ENCODE measurements around the gene MPP7.

MPP7 gene

GRCh38 chr10:28269842-28270456 is 32.9 kb downstream of the MPP7 start:
- Histone ChIP-seq H3K9me3 (ENCODE audit: control insufficient read depth, insufficient read depth, low read length) (no peaks in the 10 kb centered on the region), H3K36me3 (ENCODE audit: control insufficient read depth, low read length) (no peaks in the 10 kb centered on the region), H3K4me1 (ENCODE audit: control insufficient read depth, low read length) (no peaks in the 10 kb centered on the region), H3K27me3 (ENCODE audit: control insufficient read depth, low read length) (no peaks in the 10 kb centered on the region), H3K4me3 (ENCODE audit: low read length) (no peak overlapping the region), H4K20me1 (ENCODE audit: control insufficient read depth, insufficient read depth, low read depth, low read length) (no peaks in the 10 kb centered on the region), H3K79me2 (ENCODE audit: control insufficient read depth, low read length) (no peaks in the 10 kb centered on the region), H3K4me2 (ENCODE audit: low read length) (no peak overlapping the region), H3K27ac (ENCODE audit: low read depth, low read length) (no peak overlapping the region), H3F3A (ENCODE audit: control insufficient read depth, insufficient read depth) (no peaks in the 10 kb centered on the region), H3K9me2 (replicated peaks; ENCODE audit: control insufficient read depth, low read length) (no peaks in the 10 kb centered on the region)
- TF ChIP-seq, protein P1, sequence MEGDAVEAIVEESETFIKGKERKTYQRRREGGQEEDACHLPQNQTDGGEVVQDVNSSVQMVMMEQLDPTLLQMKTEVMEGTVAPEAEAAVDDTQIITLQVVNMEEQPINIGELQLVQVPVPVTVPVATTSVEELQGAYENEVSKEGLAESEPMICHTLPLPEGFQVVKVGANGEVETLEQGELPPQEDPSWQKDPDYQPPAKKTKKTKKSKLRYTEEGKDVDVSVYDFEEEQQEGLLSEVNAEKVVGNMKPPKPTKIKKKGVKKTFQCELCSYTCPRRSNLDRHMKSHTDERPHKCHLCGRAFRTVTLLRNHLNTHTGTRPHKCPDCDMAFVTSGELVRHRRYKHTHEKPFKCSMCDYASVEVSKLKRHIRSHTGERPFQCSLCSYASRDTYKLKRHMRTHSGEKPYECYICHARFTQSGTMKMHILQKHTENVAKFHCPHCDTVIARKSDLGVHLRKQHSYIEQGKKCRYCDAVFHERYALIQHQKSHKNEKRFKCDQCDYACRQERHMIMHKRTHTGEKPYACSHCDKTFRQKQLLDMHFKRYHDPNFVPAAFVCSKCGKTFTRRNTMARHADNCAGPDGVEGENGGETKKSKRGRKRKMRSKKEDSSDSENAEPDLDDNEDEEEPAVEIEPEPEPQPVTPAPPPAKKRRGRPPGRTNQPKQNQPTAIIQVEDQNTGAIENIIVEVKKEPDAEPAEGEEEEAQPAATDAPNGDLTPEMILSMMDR (IDR thresholded peaks at IDR 0.05; ENCODE audit: low read depth, low read length, poor library complexity, severe bottlenecking) = no peak
- no peak for TF ChIP-seq EZH2phosphoT487 (IDR thresholded peaks at IDR 0.05; ENCODE audit: borderline replicate concordance, low read length)

DNA sequence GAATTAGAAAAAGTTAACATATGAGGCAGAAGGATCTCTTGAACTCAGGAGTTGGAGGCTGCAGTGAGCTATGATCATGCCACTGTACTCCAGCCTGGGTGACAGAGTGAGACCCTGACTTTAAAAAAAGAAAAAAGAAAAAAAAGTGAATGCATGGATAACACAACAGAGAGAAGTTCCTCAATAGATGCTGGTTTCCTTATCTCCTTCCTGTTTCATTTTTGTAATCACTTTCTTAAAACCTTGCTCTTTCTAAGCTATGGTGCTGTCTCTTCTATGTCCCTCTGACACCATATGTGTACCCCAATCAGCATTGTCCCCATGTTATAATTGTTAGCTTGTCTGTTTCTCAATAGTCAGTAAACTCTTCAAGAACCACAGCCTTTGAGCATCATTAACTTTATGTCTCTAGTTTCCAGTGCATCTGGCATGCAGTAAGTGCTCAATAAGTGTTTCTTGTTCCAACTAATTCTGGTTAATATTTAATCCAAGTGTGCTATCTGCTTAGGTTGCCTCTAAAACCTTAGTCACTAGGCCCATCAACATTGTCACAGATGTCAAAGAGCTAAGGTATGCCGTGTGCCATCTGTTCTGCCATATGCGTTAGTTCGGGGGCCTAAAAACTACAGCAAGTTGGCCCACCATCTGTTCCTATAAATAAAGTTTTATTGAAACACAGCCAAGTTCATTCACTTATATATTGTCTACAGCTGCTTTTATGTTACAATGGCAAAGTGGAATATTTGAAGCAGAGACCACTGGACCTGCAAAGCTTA is 36.2 kb downstream of the MPP7 start:
- H3K36me3 ChIP-seq (ENCODE audit: control insufficient read depth, low read length) = no peaks in the 10 kb centered on the region
- H3F3A ChIP-seq (ENCODE audit: control insufficient read depth, insufficient read depth) = no peaks in the 10 kb centered on the region
- H3K4me1 ChIP-seq (ENCODE audit: control insufficient read depth, low read length) = no peaks in the 10 kb centered on the region
- H3K27ac ChIP-seq (ENCODE audit: low read depth, low read length) = no peak overlapping the region
- H3K9me3 ChIP-seq (ENCODE audit: control insufficient read depth, insufficient read depth, low read length) = no peaks in the 10 kb centered on the region
- H3K9me2 ChIP-seq (replicated peaks; ENCODE audit: control insufficient read depth, low read length) = no peaks in the 10 kb centered on the region
- H3K79me2 ChIP-seq (ENCODE audit: control insufficient read depth, low read length) = no peaks in the 10 kb centered on the region
- H3K4me3 ChIP-seq (ENCODE audit: low read length) = no peak overlapping the region
- H3K27me3 ChIP-seq (ENCODE audit: control insufficient read depth, low read length) = no peaks in the 10 kb centered on the region
- H4K20me1 ChIP-seq (ENCODE audit: control insufficient read depth, insufficient read depth, low read depth, low read length) = no peaks in the 10 kb centered on the region
- H3K4me2 ChIP-seq (ENCODE audit: low read length) = no peak overlapping the region
- no peak for TF ChIP-seq EZH2phosphoT487 (IDR thresholded peaks at IDR 0.05; ENCODE audit: borderline replicate concordance, low read length)

DNA sequence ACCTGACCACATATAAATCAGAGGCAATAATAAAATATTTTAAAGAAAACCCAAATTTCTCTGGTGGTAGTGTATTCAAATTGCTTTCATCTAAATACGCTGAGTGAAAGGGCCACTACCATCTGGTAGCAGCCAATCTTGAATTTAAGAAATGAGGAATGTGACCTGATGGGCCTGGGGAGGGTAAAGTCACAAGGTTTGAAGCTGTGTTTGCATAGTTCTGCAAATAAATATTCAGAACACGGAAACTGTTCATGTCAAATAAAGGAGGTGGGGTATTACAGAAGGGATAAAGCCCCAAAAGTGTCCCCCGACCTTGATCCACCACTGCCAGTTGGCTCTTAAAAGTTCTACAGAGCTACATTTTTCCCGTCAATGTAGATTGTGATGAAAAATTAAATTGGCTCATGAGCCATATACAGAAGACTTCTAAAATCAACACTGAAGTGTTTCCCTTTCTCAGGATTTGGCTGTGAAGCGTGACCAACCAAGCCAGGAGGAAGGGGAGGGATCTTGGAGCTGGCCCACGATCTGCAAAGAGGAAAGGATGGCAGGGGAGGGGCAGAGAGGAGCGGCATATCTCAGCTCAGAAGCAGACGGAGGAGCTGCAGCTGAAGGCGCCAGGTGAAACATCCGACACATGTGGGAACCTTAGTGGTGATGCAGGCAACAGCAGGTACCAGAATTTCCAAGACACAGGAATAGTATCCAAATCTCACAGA is 39.6 kb downstream of the MPP7 start:
- no peak for TF ChIP-seq EZH2phosphoT487 (IDR thresholded peaks at IDR 0.05; ENCODE audit: borderline replicate concordance, low read length)
- TF ChIP-seq, protein P1 (IDR thresholded peaks at IDR 0.05; ENCODE audit: low read depth, low read length, poor library complexity, severe bottlenecking) = no peak
- Histone ChIP-seq H3K36me3 (ENCODE audit: control insufficient read depth, low read length) (no peaks in the 10 kb centered on the region), H3K4me1 (ENCODE audit: control insufficient read depth, low read length) (no peaks in the 10 kb centered on the region), H3K27ac (ENCODE audit: low read depth, low read length) (no peak overlapping the region), H3K9me2 (replicated peaks; ENCODE audit: control insufficient read depth, low read length) (no peaks in the 10 kb centered on the region), H3K4me2 (ENCODE audit: low read length) (no peak overlapping the region), H3K27me3 (ENCODE audit: control insufficient read depth, low read length) (no peaks in the 10 kb centered on the region), H4K20me1 (ENCODE audit: control insufficient read depth, insufficient read depth, low read depth, low read length) (no peaks in the 10 kb centered on the region), H3K79me2 (ENCODE audit: control insufficient read depth, low read length) (no peaks in the 10 kb centered on the region), H3K4me3 (ENCODE audit: low read length) (no peak overlapping the region), H3F3A (ENCODE audit: control insufficient read depth, insufficient read depth) (no peaks in the 10 kb centered on the region), H3K9me3 (ENCODE audit: control insufficient read depth, insufficient read depth, low read length) (no peaks in the 10 kb centered on the region)
